Loucy (cell line): ENCODE results near the gene USP16.
A peak's percentile ranks its signal among the peaks of the same experiment; 100 is the strongest.

Source experiments
- H2AFZ ChIP-seq: fragments of 200-600 bp; sonication (generic); 2 replicates; pipeline ENCODE4 v1.6.0; 2016; ENCODE audit warnings: antibody characterized with exemption, mild to moderate bottlenecking, low read length, moderate library complexity
- H3F3A ChIP-seq: fragments of 200-600 bp; 2 replicates; pipeline ENCODE4 v1.6.0; 2016; ENCODE audit warnings: antibody characterized with exemption, low read depth, mild to moderate bottlenecking
- H3K27me3 ChIP-seq: fragments of 200-600 bp; sonication (generic); 2 replicates; pipeline ENCODE4 v1.6.1; 2014; ENCODE audit warnings: low read length, mild to moderate bottlenecking; ENCODE audit not compliant: insufficient read depth, poor library complexity, severe bottlenecking
- H3K36me3 ChIP-seq: fragments of 200-600 bp; sonication (generic); 2 replicates; pipeline ENCODE4 v1.6.1; 2016; ENCODE audit warnings: low read length; ENCODE audit not compliant: insufficient read depth
- H3K4me1 ChIP-seq: fragments of 200-600 bp; sonication (generic); 2 replicates; pipeline ENCODE4 v1.5.1; 2014; ENCODE audit warnings: low read length, mild to moderate bottlenecking; ENCODE audit not compliant: insufficient read depth, poor library complexity, severe bottlenecking
- H3K4me2 ChIP-seq: fragments of 200-600 bp; sonication (generic); 2 replicates; pipeline ENCODE4 v1.6.0; 2014; ENCODE audit warnings: antibody characterized with exemption, low read length, low read depth, mild to moderate bottlenecking; ENCODE audit not compliant: poor library complexity, severe bottlenecking
- H3K4me3 ChIP-seq: fragments of 200-600 bp; sonication (generic); 2 replicates; pipeline ENCODE4 v1.5.1; 2014; ENCODE audit warnings: low read length, mild to moderate bottlenecking, mixed read lengths; ENCODE audit not compliant: poor library complexity, severe bottlenecking
- H3K79me2 ChIP-seq: fragments of 200-600 bp; sonication (generic); 2 replicates; pipeline ENCODE4 v1.6.1; 2014; ENCODE audit warnings: low read length; ENCODE audit not compliant: insufficient read depth
- H3K9ac ChIP-seq: fragments of 200-600 bp; sonication (generic); 2 replicates; pipeline ENCODE4 v1.6.0; 2014; ENCODE audit warnings: mild to moderate bottlenecking, low read depth, low read length, moderate library complexity; ENCODE audit not compliant: poor library complexity, severe bottlenecking
- H3K9me2 ChIP-seq: fragments of 200-600 bp; sonication (generic); replicated peaks from 2 replicates; pipeline ENCODE4 v1.6.1; 2016; ENCODE audit warnings: low read depth, low read length, mixed read lengths
- H3K9me3 ChIP-seq: fragments of 200-600 bp; sonication (generic); 2 replicates; pipeline ENCODE4 v1.6.1; 2014; ENCODE audit warnings: mild to moderate bottlenecking, antibody characterized with exemption, low read length, low read depth; ENCODE audit not compliant: insufficient read depth
- H4K20me1 ChIP-seq: fragments of 200-600 bp; sonication (generic); 2 replicates; pipeline ENCODE4 v1.6.0; 2014; ENCODE audit warnings: antibody characterized with exemption, low read length, mild to moderate bottlenecking; ENCODE audit not compliant: insufficient read depth, poor library complexity, severe bottlenecking
- CTCF ChIP-seq: fragments of 200-600 bp; sonication (generic); conservative IDR thresholded peaks from 2 replicates; pipeline ENCODE4 v1.5.1; 2014; ENCODE audit warnings: mild to moderate bottlenecking, antibody characterized with exemption, low read length
- EZH2phosphoT487 ChIP-seq: fragments of 200-600 bp; IDR thresholded peaks from 2 replicates; pipeline ENCODE4 v1.6.1; 2018; ENCODE audit warnings: antibody characterized with exemption, mild to moderate bottlenecking, moderate library complexity, borderline replicate concordance

Gene USP16

GRCh38 chr21:29056538-29057050 lies 32.1 kb downstream of the USP16 start:
- Histone ChIP-seq H3K36me3 (peaks cover 80% of the 10 kb centered on the region), H3K9me2 (no peaks in the 10 kb centered on the region), H3K4me3 (no peak overlapping the region), H3F3A (peaks cover 5% of the 10 kb centered on the region; the same call in 1 of the 2 replicates), H3K79me2 (no peaks in the 10 kb centered on the region), H3K9me3 (no peaks in the 10 kb centered on the region; the same call in 1 of the 2 replicates), H3K4me1 (peaks cover 7% of the 10 kb centered on the region), H4K20me1 (no peaks in the 10 kb centered on the region), H2AFZ (no peak overlapping the region), H3K27me3 (no peaks in the 10 kb centered on the region), H3K9ac (no peak overlapping the region), H3K4me2 (no peak overlapping the region)
- TF ChIP-seq CTCF (no peak), EZH2phosphoT487 (no peak)

DNA sequence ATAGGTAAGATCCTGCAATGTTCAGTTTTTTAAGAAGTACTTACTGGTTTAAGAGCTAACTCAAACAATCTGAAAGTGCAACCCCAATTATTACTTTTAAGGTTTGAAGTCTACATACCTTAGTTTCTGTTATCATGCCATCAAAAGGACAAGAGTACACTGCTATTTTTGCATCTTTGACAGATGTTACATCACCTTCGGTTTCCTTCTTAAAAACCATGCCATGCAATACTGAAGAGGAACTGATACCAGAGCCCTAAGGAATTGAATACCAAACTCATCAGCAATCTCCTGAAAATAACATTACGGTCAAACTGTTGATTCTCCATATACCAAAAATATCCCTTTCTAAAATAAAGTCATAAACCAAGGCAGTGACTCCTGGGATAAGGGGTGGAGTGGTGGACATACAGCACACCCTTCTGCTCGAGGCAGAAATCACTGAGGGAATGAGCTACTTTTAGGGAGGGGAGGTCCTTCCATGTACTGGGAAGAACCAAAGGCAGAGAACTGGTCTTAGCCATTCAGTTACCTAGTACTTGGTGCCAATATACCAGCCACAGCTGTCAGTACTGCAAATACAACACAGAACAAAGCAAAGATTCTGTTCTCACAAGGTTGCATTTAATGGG lies 40.5 kb downstream of the USP16 start:
- Histone ChIP-seq H3K9ac (no peak overlapping the region), H2AFZ (no peak overlapping the region), H3K4me3 (no peak overlapping the region), H3K9me3 (no peaks in the 10 kb centered on the region), H4K20me1 (peaks cover 34% of the 10 kb centered on the region), H3K36me3 (peaks cover 89% of the 10 kb centered on the region), H3K4me2 (no peak overlapping the region), H3K79me2 (peaks cover 31% of the 10 kb centered on the region), H3K27me3 (no peaks in the 10 kb centered on the region), H3F3A (no peaks in the 10 kb centered on the region), H3K9me2 (no peaks in the 10 kb centered on the region), H3K4me1 (peaks cover 7% of the 10 kb centered on the region)
- TF ChIP-seq CTCF, result no peak
- TF ChIP-seq EZH2phosphoT487, result no peak

GRCh38 chr21:29072873-29073221 lies 48.4 kb downstream of the USP16 start:
- Histone ChIP-seq H3K9ac (peak overlapping the region; percentile 99), H3K4me3 (peak overlapping the region; percentile 97), H3K27me3 (no peaks in the 10 kb centered on the region), H4K20me1 (peaks cover 54% of the 10 kb centered on the region), H2AFZ (peak overlapping the region; percentile 76), H3F3A (0 out of 2 replicates have a peak, but pooled peaks cover 7% of the 10 kb centered on the region), H3K4me1 (peaks cover 39% of the 10 kb centered on the region), H3K4me2 (peak overlapping the region; percentile 95), H3K36me3 (peaks cover 10% of the 10 kb centered on the region), H3K9me2 (no peaks in the 10 kb centered on the region), H3K9me3 (no peaks in the 10 kb centered on the region), H3K79me2 (peaks cover 54% of the 10 kb centered on the region)
- TF ChIP-seq EZH2phosphoT487, result no peak
- no peak for TF ChIP-seq CTCF
